D721Med (cell line): Measurements from ENCODE around the gene OST4.
A peak's percentile ranks its signal among the peaks of the same experiment; 100 is the strongest.

Experiments
- DNase-seq: peaks from one replicate; pipeline ENCODE4 v3.0.0; 2011; ENCODE audit warnings: low spot score; ENCODE audit not compliant: insufficient read length
- FAIRE-seq: peaks from 2 replicates; lab custom pipeline; 2011; peaks lifted over from hg19 to GRCh38; lab: Jason Lieb, UNC
- CTCF ChIP-seq: IDR thresholded peaks from 2 replicates; pipeline ENCODE4 v1.5.1; 2012; ENCODE audit warnings: mild to moderate bottlenecking, control low read depth; ENCODE audit not compliant: insufficient read depth; ENCODE audit errors: missing control alignments

The OST4 gene

DNA sequence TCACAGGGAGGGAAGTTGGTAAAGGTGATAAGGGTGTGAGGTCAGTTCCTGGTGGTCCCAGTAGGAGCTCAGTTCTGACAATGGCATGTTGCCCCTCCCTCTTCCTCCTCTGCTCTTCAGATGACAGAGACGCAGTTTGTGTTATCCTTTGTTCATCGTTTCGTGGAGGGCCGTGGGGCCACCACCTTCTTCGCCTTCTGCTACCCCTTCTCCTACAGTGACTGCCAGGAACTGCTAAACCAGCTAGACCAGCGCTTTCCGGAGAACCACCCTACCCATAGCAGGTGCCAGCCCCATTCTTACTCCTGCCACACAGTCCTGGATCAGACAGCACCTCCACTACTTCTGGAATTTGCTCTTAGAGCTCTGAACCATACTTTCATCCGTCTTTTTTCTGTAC, 17.7 kb downstream of the OST4 start:
- no peak for DNase-seq
- FAIRE-seq: no peak
- TF ChIP-seq CTCF: no peak

DNA sequence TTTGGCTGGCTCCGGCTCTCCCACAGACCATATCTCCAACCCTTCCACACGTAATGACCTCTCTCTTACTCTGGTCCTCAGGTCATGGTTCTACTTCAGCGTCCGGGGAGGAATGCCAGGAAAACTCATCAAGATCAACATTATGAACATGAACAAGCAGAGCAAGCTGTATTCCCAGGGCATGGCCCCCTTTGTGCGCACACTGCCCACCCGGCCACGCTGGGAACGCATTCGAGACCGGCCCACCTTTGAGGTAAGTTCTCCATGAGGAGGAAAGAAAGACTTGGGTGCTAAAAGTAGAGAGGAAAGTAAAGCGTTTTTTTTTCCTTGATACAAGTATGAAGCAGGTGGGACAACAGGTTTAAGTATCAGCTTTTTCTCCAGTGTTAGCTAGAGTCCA, 18.1 kb downstream of the OST4 start:
- DNase-seq (no peak), FAIRE-seq (no peak)
- no peak for TF ChIP-seq CTCF

DNA sequence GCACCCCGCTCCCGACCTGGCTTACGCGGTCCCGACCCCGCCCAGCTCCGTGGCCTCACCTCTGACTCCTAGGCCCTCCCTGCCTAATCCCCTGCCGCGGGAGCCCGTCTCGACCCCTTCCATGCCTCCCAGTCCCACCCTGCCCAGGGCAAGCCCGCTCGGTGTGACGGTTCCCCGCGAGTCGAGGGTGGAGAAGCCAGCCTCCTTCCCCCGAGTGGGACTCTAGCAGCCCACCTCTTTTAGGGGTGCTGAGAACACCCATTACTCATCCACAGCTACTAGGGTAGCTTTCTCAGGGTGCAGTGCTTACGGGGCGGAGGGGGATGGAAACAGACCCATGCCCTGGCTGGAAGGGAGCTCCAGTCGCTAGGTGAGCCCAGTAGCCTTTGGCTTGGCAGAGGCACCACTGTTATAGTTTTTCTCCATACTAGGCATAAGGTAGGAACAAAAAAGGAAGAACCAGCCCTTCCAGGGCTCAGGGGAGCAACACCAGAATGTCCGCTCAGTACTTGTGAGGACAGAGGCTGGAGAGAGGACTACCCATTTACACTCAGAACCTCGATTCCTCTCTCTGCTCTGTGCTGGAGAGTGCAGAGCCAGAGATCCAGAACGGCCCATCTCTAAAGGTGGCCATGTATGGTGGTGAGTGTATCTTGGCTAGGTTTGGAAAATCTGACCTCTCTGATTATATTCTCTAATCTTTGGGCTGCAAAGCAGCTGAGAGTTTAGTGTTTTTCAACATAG, 19.4 kb downstream of the OST4 start:
- FAIRE-seq (no peak), DNase-seq (no peak)
- no peak for TF ChIP-seq CTCF

DNA sequence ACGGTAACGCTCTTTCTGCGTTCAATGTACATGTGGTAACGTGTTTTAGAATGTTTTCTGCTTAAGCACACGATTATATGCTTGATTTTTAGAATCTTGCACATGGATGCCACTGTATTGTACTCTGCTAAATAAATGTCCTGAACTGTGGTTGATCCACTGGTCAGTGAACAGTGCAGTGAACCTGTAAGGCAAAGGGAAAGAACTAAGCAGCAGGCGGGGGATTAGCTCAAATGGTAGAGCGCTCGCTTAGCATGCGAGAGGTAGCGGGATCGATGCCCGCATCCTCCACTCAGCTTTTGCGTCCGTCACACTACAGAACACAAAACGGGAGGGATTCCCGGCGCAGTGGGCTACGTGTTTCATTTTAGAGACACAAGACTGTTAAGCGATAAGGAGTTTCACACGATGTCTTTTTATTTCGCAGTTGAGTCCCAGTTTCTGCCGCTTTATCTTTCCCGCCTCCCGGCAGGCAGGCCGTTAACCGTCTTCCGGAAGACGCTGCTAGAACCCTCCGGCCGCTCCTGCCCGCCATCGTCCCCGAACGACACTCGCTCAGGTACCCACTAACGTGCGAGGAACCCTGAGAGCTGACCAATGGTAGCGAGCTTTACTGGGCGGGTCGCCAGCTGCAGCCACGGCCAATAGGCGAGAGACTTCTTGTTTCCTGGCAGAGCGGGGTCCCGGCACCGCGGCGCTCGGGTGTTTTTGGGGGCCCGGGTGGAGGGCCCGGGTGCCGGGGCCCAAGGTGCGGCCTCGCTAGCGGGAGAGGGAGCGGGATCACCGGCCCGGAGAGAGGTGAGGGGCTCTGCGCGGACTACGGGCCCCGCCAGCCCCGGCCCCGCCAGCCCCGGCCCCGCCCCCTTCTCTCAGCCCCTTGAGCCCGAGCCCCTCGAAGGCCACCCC, 20.2 kb downstream of the OST4 start, which contains the start of gene AGBL5:
TSS of gene AGBL5 (plus strand) at position 673 of the 906 bp plus-strand sequence. CDS start 1,291 bp downstream, outside the sequence.
- no peak for TF ChIP-seq CTCF
- DNase-seq: peak; percentile 99
- peak; percentile 25 for FAIRE-seq

- FAIRE-seq: no peak
- peak; percentile 86 for DNase-seq
- no peak for TF ChIP-seq CTCF
Observed at GRCh38 chr2:27050281-27050995, 21.0 kb downstream of the OST4 start.

DNA sequence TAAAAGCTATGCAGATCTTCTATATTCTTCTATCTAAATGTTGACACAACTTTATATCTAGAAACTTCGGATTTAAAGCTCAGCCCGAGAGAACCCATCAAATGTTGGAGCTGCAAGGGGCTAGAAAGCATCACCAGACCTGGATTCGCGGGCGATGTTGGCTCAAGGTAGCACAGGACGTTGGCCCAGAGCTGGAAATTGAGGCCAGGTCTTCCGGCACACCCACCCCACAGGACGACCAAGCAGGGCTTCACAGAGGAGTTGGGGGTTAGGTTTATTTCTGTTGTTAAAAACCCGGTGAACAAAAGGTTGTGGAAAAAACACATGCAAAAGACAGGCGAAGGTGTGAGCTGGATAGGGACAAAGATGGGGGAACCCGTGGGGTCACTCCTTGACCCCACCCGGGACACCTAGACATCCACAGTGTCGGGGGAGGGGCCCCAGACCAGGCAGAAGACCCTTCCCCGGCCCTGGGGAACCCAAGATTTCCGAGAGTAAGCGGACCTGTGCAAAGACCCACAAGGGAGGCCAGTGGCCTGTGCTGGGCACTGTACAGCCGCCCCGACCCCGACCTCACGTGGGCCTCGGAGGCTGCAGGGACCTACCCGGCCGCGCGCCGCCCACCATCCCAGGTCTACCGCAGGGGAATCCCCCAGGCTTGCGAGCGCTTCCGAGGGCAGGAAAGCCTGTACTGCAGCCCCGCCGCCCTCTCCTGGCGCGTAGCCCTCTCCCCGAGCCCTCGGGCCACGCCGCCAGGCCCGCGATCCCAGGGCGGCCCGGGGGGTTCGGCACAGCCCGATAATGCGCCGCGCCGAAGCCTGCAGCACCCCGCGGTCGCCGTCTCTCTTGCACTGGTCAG, 21.8 kb downstream of the OST4 start:
- DNase-seq: peak; percentile 36
- FAIRE-seq: no peak
- no peak for TF ChIP-seq CTCF
